ENCODE data around the gene RTN3. TPM values are rescaled to one million over a fixed set of nuclear protein-coding genes. Genes with fewer than 3 reads are reported as not detected.
A peak's percentile ranks its signal among the peaks of the same experiment; 100 is the strongest.
"Not testable (repeated sequence)": the region's sequence is repeated elsewhere in the genome, so short reads cannot be mapped to it uniquely, and the experiment has no call there.

Gene RTN3
- total RNA-seq, 1 donor from 2014 or later = 279 TPM

- no peak for TF ChIP-seq EZH2phosphoT487 (IDR thresholded peaks at IDR 0.05)
- TF ChIP-seq CTCF (IDR thresholded peaks at IDR 0.05) = peak; percentile 24
- Histone ChIP-seq H3K4me2 (peak overlapping the region; percentile 78), H3K79me2 (ENCODE audit: low read depth) (peaks cover 58% of the 10 kb centered on the region), H3K9ac (peak overlapping the region; percentile 47), H3K27ac (peak overlapping the region; percentile 94), H4K20me1 (ENCODE audit: low read depth) (peaks cover 33% of the 10 kb centered on the region), H3K9me3 (ENCODE audit: low read depth) (no peaks in the 10 kb centered on the region), H3K36me3 (no peaks in the 10 kb centered on the region), H3K4me3 (peak overlapping the region; percentile 83), H3K4me1 (peaks cover 18% of the 10 kb centered on the region), H2AFZ (replicated peaks) (peak overlapping the region; percentile 4), H3F3A (ENCODE audit: low read depth) (peaks cover 40% of the 10 kb centered on the region), H3K27me3 (no peaks in the 10 kb centered on the region)
- Mint-ChIP-seq H3K4me3 (peak overlapping the region; percentile 93), H3K9me3 (no peaks in the 10 kb centered on the region), H3K36me3 (peaks cover 4% of the 10 kb centered on the region), H3K27me3 (ENCODE audit: insufficient read depth, low read depth) (peaks cover 2% of the 10 kb centered on the region), H3K27ac (peak overlapping the region; percentile 29), H3K4me1 (peaks cover 23% of the 10 kb centered on the region)
- DNase-seq (ENCODE audit: low spot score) = peak; percentile 63
These were observed 1.0 kb downstream of the RTN3 start for GRCh38 chr11:63682066-63683021.

GRCh38 chr11:63683133-63683991, 2.1 kb downstream of the RTN3 start:
- Histone ChIP-seq H3K27ac (peak overlapping the region; percentile 94), H3F3A (ENCODE audit: low read depth) (peaks cover 40% of the 10 kb centered on the region), H3K4me2 (peak overlapping the region; percentile 78), H3K9ac (peak overlapping the region; percentile 47), H2AFZ (replicated peaks) (no peak overlapping the region), H3K27me3 (no peaks in the 10 kb centered on the region), H3K4me3 (peak overlapping the region; percentile 83), H4K20me1 (ENCODE audit: low read depth) (peaks cover 44% of the 10 kb centered on the region), H3K4me1 (peaks cover 18% of the 10 kb centered on the region), H3K36me3 (no peaks in the 10 kb centered on the region), H3K79me2 (ENCODE audit: low read depth) (peaks cover 69% of the 10 kb centered on the region), H3K9me3 (ENCODE audit: low read depth) (no peaks in the 10 kb centered on the region)
- Mint-ChIP-seq H3K4me1 (peaks cover 23% of the 10 kb centered on the region), H3K27me3 (ENCODE audit: insufficient read depth, low read depth) (peaks cover 2% of the 10 kb centered on the region), H3K4me3 (peak overlapping the region; percentile 93), H3K27ac (no peak overlapping the region), H3K9me3 (no peaks in the 10 kb centered on the region), H3K36me3 (peaks cover 4% of the 10 kb centered on the region)
- TF ChIP-seq CTCF (IDR thresholded peaks at IDR 0.05) (no peak), EZH2phosphoT487 (IDR thresholded peaks at IDR 0.05) (no peak), EZH2 (IDR thresholded peaks at IDR 0.05) (no peak)
- DNase-seq (ENCODE audit: low spot score) = no peak

- not testable (repeated sequence) for H3K36me3 ChIP-seq; H2AFZ ChIP-seq (replicated peaks); H3K4me3 ChIP-seq; H3K4me2 ChIP-seq; H3K27ac Mint-ChIP-seq; DNase-seq (ENCODE audit: low spot score); H3K27me3 Mint-ChIP-seq (ENCODE audit: insufficient read depth, low read depth); H3K27ac ChIP-seq; H3K4me3 Mint-ChIP-seq; H3K27me3 ChIP-seq; H3K36me3 Mint-ChIP-seq; H3K9ac ChIP-seq; H3K9me3 ChIP-seq (ENCODE audit: low read depth); H3K9me3 Mint-ChIP-seq
- peaks cover 62% of the 10 kb centered on the region for H4K20me1 ChIP-seq (ENCODE audit: low read depth)
- H3K4me1 ChIP-seq = peaks cover 18% of the 10 kb centered on the region
- peaks cover 40% of the 10 kb centered on the region for H3F3A ChIP-seq (ENCODE audit: low read depth)
- H3K79me2 ChIP-seq (ENCODE audit: low read depth) = peaks cover 87% of the 10 kb centered on the region
- peaks cover 30% of the 10 kb centered on the region for H3K4me1 Mint-ChIP-seq
These were observed 3.9 kb downstream of the RTN3 start for GRCh38 chr11:63685158-63685721.

Measured in neural progenitor cell (in vitro differentiated cells).